Lower leg skin (tissue), 3 donors: Measurements from ENCODE around the gene NFATC2.

ENCODE experiments used
- CTCF ChIP-seq, 3 donors: fragments of 450-650 bp; IDR thresholded peaks; one replicate each; pipeline ENCODE4 v1.5.1; 2016; ENCODE audit warnings: antibody characterized with exemption in 3 of 3, mild to moderate bottlenecking in 3 of 3, moderate library complexity in 2 of 3
- POLR2A ChIP-seq, 2 donors: fragments of 450-650 bp; IDR thresholded peaks; one replicate each; pipeline ENCODE4 v1.6.1; 2016 to 2017; ENCODE audit warnings: antibody characterized with exemption in 2 of 2, mild to moderate bottlenecking in 1 of 2, moderate library complexity in 1 of 2

GRCh38 chr20:51409192-51409880, 133.2 kb downstream of the NFATC2 start:
- TF ChIP-seq CTCF (IDR thresholded peaks at IDR 0.05) (no peak), POLR2A (IDR thresholded peaks at IDR 0.05) (no peak)
